Head of caudate nucleus (tissue), 42 donors: ENCODE results near the gene ZNF101.
A peak's percentile ranks its signal among the peaks of the same experiment; 100 is the strongest.
"Not testable (repeated sequence)": the region's sequence is repeated elsewhere in the genome, so short reads cannot be mapped to it uniquely, and the experiment has no call there.

Experiments
- DNase-seq, 42 donors: peaks; one replicate each; pipeline versions ENCODE4 v3.0.0 to v3.0.0-alpha.2; 2020 to 2021; ENCODE audit warnings: mixed read lengths in 7 of 42
- intact Hi-C: fragments of 100-400 bp; cut with DNase I; formaldehyde crosslinking; loops from one replicate; pipeline ENCODE4 v1.15.0; 2022

ZNF101 gene

GRCh38 chr19:19656451-19657396 is 11.9 kb upstream of the ZNF101 start:
- intact Hi-C loops = no loop called here
- DNase-seq = no peak

GRCh38 chr19:19657397-19657783 is 11.2 kb upstream of the ZNF101 start:
- intact Hi-C loops = no loop called here

GRCh38 chr19:19659646-19660245 is 8.9 kb upstream of the ZNF101 start:
- intact Hi-C loops = no loop called here
- DNase-seq = peak in 1 of 42 donors; percentile 18

More at GRCh38 chr19:19657397-19657783, 11.2 kb upstream of the ZNF101 start:
- peak in 36 of 42 donors; percentile 17 to 87 (median 56) for DNase-seq

GRCh38 chr19:19661141-19661674 is 7.4 kb upstream of the ZNF101 start:
- intact Hi-C loops = no loop called here
- DNase-seq = peak in 1 of 42 donors; percentile 24

- peak in 6 of 42 donors; percentile 18 to 52 (median 34) for DNase-seq
- intact Hi-C loops = no loop called here
Observed at GRCh38 chr19:19661675-19662251, 6.9 kb upstream of the ZNF101 start.

GRCh38 chr19:19662344-19662743 is 6.3 kb upstream of the ZNF101 start:
- DNase-seq = peak in 1 of 42 donors; percentile 10
- intact Hi-C loops = no loop called here

GRCh38 chr19:19662871-19663255 is 5.8 kb upstream of the ZNF101 start:
- intact Hi-C loops = no loop called here
- DNase-seq = no peak

- intact Hi-C loops = no loop called here
- DNase-seq = peak; percentile 95 to 99 (median 97)
Observed at GRCh38 chr19:19663256-19664120, 5.2 kb upstream of the ZNF101 start, which contains the start of gene ATP13A1. Gene ATP13A1, minus strand, starts transcription at chr19:19663676. Its CDS starts 10 bp downstream, at chr19:19663666.

GRCh38 chr19:19665420-19665948 is 3.2 kb upstream of the ZNF101 start:
- DNase-seq = peak in 5 of 42 donors; percentile 9 to 34 (median 11)
- intact Hi-C loops = not testable (repeated sequence)

GRCh38 chr19:19670070-19670551 is 1.5 kb downstream of the ZNF101 start:
- intact Hi-C loops = no loop called here
- peak in 1 of 42 donors; percentile 31 for DNase-seq

- DNase-seq = no peak
- intact Hi-C loops = no loop called here
Observed at GRCh38 chr19:19672816-19673215, 4.2 kb downstream of the ZNF101 start.

GRCh38 chr19:19674315-19674714 is 5.7 kb downstream of the ZNF101 start:
- DNase-seq = no peak
- intact Hi-C loops = no loop called here

GRCh38 chr19:19677579-19677978 is 8.9 kb downstream of the ZNF101 start:
- DNase-seq = peak in 3 of 42 donors; percentile 28 to 52 (median 31)
- intact Hi-C loops = no loop called here

- intact Hi-C loops = no loop called here
- peak in 1 of 42 donors; percentile 3 for DNase-seq
Observed at GRCh38 chr19:19679176-19680073, 10.8 kb downstream of the ZNF101 start.

- intact Hi-C loops, DNase-seq: not testable (repeated sequence)
Observed at GRCh38 chr19:19686119-19686518, 17.5 kb downstream of the ZNF101 start.

- no peak for DNase-seq
- intact Hi-C loops = no loop called here
Observed at GRCh38 chr19:19686580-19686979, 17.9 kb downstream of the ZNF101 start.

GRCh38 chr19:19687090-19687489 is 18.5 kb downstream of the ZNF101 start:
- intact Hi-C loops = no loop called here
- no peak for DNase-seq
